Chondrocyte (in vitro differentiated cells): ENCODE measurements around the gene P2RY6. TPM values are rescaled to one million over a fixed set of nuclear protein-coding genes. Genes with fewer than 3 reads are reported as not detected.

Experiments
- DNase-seq: peaks from one replicate; pipeline ENCODE4 v3.0.0; 2021; ENCODE audit warnings: mixed read lengths, low spot score
- H3K27ac Mint-ChIP-seq: one replicate; pipeline ENCODE4 v1.8.0; 2021; ENCODE audit warnings: mild to moderate bottlenecking, moderate library complexity, mixed read lengths; ENCODE audit not compliant: unreplicated experiment
- H3K27me3 Mint-ChIP-seq: 2 replicates; pipeline ENCODE4 v1.8.0; 2021; ENCODE audit warnings: low read depth, mixed read lengths
- H3K36me3 Mint-ChIP-seq: 2 replicates; pipeline ENCODE4 v1.8.0; 2021; ENCODE audit warnings: low read depth, mixed read lengths
- H3K4me1 Mint-ChIP-seq: 2 replicates; pipeline ENCODE4 v1.8.0; 2021; ENCODE audit warnings: low read depth, mild to moderate bottlenecking, mixed read lengths
- H3K4me3 Mint-ChIP-seq: one replicate; pipeline ENCODE4 v1.8.0; 2021; ENCODE audit warnings: mild to moderate bottlenecking, moderate library complexity, mixed read lengths; ENCODE audit not compliant: unreplicated experiment
- H3K9me3 Mint-ChIP-seq: 2 replicates; pipeline ENCODE4 v1.8.0; 2021; ENCODE audit warnings: low read depth, mixed read lengths
- total RNA-seq: library from RNA; stranded (reverse); gene quantifications from 3 replicates; pipeline ENCODE4 v1.2.1, GENCODE V29; 2021
- TF ChIP-seq, protein P1 (sequence below): fragments of 200-600 bp; sonication (generic); IDR thresholded peaks from 2 replicates; pipeline ENCODE4 v1.5.0; 2021; ENCODE audit warnings: antibody characterized with exemption, mild to moderate bottlenecking, moderate library complexity

The P2RY6 gene
- total RNA-seq, 1 donor from 2014 or later = 0.20 TPM

DNA sequence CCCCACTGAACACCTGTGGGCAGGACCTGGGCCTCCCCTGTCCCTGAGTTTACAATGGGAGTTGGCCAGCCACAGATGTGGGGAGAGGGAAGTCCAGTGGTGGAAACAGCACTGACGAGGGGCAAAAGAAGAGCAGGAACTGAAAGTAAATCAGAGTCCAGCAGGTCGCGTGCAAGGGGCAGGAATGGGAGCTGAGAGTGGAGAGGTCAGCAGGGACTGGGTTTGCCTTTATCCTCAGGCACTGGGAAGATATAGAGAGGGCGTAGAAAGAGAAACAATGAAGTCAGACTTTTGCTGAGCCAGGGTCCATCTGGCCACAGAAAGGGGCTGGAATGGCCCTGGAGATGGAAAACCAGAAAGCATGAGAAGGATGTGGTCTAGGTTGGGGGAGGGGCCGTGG, 8.5 kb downstream of the P2RY6 start:
- TF ChIP-seq, protein P1, sequence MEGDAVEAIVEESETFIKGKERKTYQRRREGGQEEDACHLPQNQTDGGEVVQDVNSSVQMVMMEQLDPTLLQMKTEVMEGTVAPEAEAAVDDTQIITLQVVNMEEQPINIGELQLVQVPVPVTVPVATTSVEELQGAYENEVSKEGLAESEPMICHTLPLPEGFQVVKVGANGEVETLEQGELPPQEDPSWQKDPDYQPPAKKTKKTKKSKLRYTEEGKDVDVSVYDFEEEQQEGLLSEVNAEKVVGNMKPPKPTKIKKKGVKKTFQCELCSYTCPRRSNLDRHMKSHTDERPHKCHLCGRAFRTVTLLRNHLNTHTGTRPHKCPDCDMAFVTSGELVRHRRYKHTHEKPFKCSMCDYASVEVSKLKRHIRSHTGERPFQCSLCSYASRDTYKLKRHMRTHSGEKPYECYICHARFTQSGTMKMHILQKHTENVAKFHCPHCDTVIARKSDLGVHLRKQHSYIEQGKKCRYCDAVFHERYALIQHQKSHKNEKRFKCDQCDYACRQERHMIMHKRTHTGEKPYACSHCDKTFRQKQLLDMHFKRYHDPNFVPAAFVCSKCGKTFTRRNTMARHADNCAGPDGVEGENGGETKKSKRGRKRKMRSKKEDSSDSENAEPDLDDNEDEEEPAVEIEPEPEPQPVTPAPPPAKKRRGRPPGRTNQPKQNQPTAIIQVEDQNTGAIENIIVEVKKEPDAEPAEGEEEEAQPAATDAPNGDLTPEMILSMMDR = no peak
- no peaks in the 10 kb centered on the region for H3K27me3 Mint-ChIP-seq
- H3K36me3 Mint-ChIP-seq = no peaks in the 10 kb centered on the region
- H3K27ac Mint-ChIP-seq = no peak overlapping the region
- no peak overlapping the region for H3K4me3 Mint-ChIP-seq
- no peak for DNase-seq
- no peaks in the 10 kb centered on the region for H3K9me3 Mint-ChIP-seq
- H3K4me1 Mint-ChIP-seq = no peaks in the 10 kb centered on the region

- no peak overlapping the region for H3K27ac Mint-ChIP-seq
- H3K4me1 Mint-ChIP-seq = no peaks in the 10 kb centered on the region
- no peaks in the 10 kb centered on the region for H3K9me3 Mint-ChIP-seq
- no peak for DNase-seq
- TF ChIP-seq, protein P1 = no peak
- no peak overlapping the region for H3K4me3 Mint-ChIP-seq
- no peaks in the 10 kb centered on the region for H3K27me3 Mint-ChIP-seq
- no peaks in the 10 kb centered on the region for H3K36me3 Mint-ChIP-seq
These were observed 9.1 kb downstream of the P2RY6 start for GRCh38 chr11:73281201-73281741.

GRCh38 chr11:73281796-73282660, 9.9 kb downstream of the P2RY6 start:
- Mint-ChIP-seq H3K4me3 (no peak overlapping the region), H3K27ac (no peak overlapping the region), H3K27me3 (no peaks in the 10 kb centered on the region), H3K36me3 (no peaks in the 10 kb centered on the region), H3K9me3 (no peaks in the 10 kb centered on the region), H3K4me1 (no peaks in the 10 kb centered on the region)
- no peak for DNase-seq
- TF ChIP-seq, protein P1 = no peak

DNA sequence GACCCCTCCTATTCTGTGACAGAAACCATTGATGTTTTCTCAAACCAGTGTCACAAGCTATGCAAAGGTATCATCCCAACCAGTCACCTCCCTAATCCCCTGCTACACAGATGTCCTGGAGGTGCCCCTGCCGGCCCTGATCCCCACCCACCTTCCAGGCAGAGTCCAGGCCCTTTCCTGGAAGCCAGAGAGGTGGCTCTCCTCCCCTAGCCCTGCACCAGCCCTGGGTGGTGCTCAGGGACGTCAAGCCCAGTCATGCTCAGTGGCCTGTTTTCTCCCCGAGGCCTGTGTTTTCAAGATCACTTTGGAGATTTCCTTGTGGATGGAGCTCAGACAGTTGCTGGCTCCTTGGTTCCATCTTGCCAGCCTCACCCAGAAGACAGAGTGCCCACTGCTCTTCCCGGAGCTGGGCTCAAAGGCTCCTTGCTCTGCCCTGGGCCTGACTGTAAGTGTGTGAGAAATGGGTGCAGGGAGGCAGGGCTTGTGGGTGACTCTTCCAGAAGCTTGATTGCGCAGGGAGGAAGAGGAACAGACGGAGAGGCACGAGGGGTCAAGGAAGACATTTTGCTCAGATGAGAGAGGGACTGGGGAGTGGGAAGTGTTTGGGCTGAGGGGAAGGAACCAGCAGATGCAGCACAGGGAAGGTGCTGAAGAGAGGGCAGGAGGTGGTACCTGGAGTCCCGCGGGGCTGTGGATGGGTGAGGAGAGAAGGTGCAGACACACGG, 11.3 kb downstream of the P2RY6 start:
- no peaks in the 10 kb centered on the region for H3K27me3 Mint-ChIP-seq
- no peak for DNase-seq
- no peak overlapping the region for H3K4me3 Mint-ChIP-seq
- H3K36me3 Mint-ChIP-seq = no peaks in the 10 kb centered on the region
- no peak overlapping the region for H3K27ac Mint-ChIP-seq
- TF ChIP-seq, protein P1 = no peak
- H3K4me1 Mint-ChIP-seq = no peaks in the 10 kb centered on the region
- H3K9me3 Mint-ChIP-seq = no peaks in the 10 kb centered on the region

DNA sequence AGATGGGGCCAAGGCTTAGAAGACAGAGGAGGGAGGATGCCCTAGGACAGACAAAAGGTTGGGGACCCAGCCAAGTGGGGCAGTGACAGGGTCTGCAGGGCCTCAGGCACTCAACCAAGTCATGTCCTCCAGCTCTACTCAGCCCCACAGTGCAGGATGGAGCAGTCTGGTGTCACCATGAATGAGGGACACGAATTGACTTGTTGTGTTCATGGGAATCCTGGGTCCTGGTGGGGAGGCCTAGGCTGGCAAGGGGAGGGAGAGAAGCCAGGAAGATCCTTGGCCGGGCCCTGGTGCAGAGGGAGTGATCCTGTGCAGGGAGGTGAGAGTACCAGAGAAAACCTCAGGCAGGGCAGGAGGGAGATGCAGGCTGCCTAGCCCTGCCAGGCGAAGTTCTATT, 12.0 kb downstream of the P2RY6 start:
- no peak for DNase-seq
- Mint-ChIP-seq H3K4me3 (no peak overlapping the region), H3K27ac (no peak overlapping the region), H3K9me3 (no peaks in the 10 kb centered on the region), H3K4me1 (peaks cover 6% of the 10 kb centered on the region), H3K36me3 (no peaks in the 10 kb centered on the region), H3K27me3 (no peaks in the 10 kb centered on the region)
- TF ChIP-seq, protein P1 = no peak
